SU-DHL-6 (cell line): ENCODE results near the gene LGALS16.
"Not testable (repeated sequence)": the region's sequence is repeated elsewhere in the genome, so short reads cannot be mapped to it uniquely, and the experiment has no call there.

Experiments used
- H2AFZ ChIP-seq: fragments of 200-600 bp; sonication (generic); 2 replicates; pipeline ENCODE4 v1.6.1; 2014; ENCODE audit warnings: low read depth, mild to moderate bottlenecking, moderate library complexity, mixed read lengths, antibody characterized with exemption, low read length; ENCODE audit not compliant: severe bottlenecking
- H3F3A ChIP-seq: fragments of 200-600 bp; shearing (Covaris generic); 2 replicates; pipeline ENCODE4 v1.6.0; 2016; ENCODE audit warnings: antibody characterized with exemption, mild to moderate bottlenecking; ENCODE audit not compliant: insufficient read depth
- H3K27ac ChIP-seq: fragments of 200-600 bp; sonication (generic); 2 replicates; pipeline ENCODE4 v1.5.1; 2016; ENCODE audit warnings: low read depth, mild to moderate bottlenecking, low read length, moderate library complexity, mixed read lengths
- H3K27me3 ChIP-seq: fragments of 200-600 bp; sonication (generic), shearing (Covaris generic); 2 replicates; pipeline ENCODE4 v1.6.0; 2014; ENCODE audit warnings: mild to moderate bottlenecking, low read length
- H3K36me3 ChIP-seq: fragments of 200-600 bp; sonication (generic); 2 replicates; pipeline ENCODE4 v1.6.1; 2014; ENCODE audit warnings: mild to moderate bottlenecking, low read length, mixed read lengths
- H3K4me2 ChIP-seq: fragments of 300-600, 200-600 bp; shearing (Covaris generic), sonication (generic); 2 replicates; pipeline ENCODE4 v1.6.0; 2014; ENCODE audit warnings: low read length, low read depth, mild to moderate bottlenecking; ENCODE audit not compliant: poor library complexity, severe bottlenecking
- H3K4me3 ChIP-seq: fragments of 200-600 bp; sonication (generic); 2 replicates; pipeline ENCODE4 v1.5.1; 2014; ENCODE audit warnings: antibody characterized with exemption, low read length, mild to moderate bottlenecking, mixed read lengths; ENCODE audit not compliant: insufficient read depth, poor library complexity, severe bottlenecking
- H3K79me2 ChIP-seq: fragments of 200-600 bp; sonication (generic); 2 replicates; pipeline ENCODE4 v1.6.1; 2014; ENCODE audit warnings: mild to moderate bottlenecking, low read length, moderate library complexity; ENCODE audit not compliant: insufficient read depth
- H3K9ac ChIP-seq: fragments of 200-600 bp; sonication (generic); 2 replicates; pipeline ENCODE4 v1.7.0; 2014; ENCODE audit warnings: mild to moderate bottlenecking, low read length
- H3K9me2 ChIP-seq: fragments of 200-600 bp; sonication (generic); replicated peaks from 2 replicates; pipeline ENCODE4 v1.6.1; 2014; ENCODE audit warnings: low read length; ENCODE audit not compliant: insufficient read depth
- H3K9me3 ChIP-seq: fragments of 200-600 bp; sonication (generic); 2 replicates; pipeline ENCODE4 v1.6.1; 2014; ENCODE audit warnings: low read length, mixed read lengths; ENCODE audit not compliant: insufficient read depth
- H4K20me1 ChIP-seq: fragments of 200-600 bp; sonication (generic); 2 replicates; pipeline ENCODE4 v1.6.1; 2014; ENCODE audit warnings: low read depth, mild to moderate bottlenecking, antibody characterized with exemption, low read length, moderate library complexity, mixed read lengths
- CTCF ChIP-seq: fragments of 200-600 bp; sonication (generic); IDR thresholded peaks from one replicate; pipeline ENCODE4 v1.5.1; 2017; ENCODE audit warnings: antibody characterized with exemption, mild to moderate bottlenecking, low read length, moderate library complexity; ENCODE audit not compliant: insufficient read depth, poor library complexity, severe bottlenecking
- EZH2phosphoT487 ChIP-seq: fragments of 200-600 bp; sonication (generic), shearing (Covaris generic); conservative IDR thresholded peaks from 2 replicates; pipeline ENCODE4 v1.6.1; 2018; ENCODE audit warnings: mild to moderate bottlenecking, antibody characterized with exemption, low read length, moderate library complexity, mixed read lengths

Gene LGALS16

GRCh38 chr19:39686739-39687138 lies 31.0 kb downstream of the LGALS16 start:
- no peak overlapping the region for H3K9ac ChIP-seq
- no peak overlapping the region for H2AFZ ChIP-seq
- no peaks in the 10 kb centered on the region for H3K9me2 ChIP-seq
- H3K79me2 ChIP-seq, result no peaks in the 10 kb centered on the region
- no peak overlapping the region for H3K4me2 ChIP-seq
- no peak overlapping the region for H3K4me3 ChIP-seq
- H3K9me3 ChIP-seq, result no peaks in the 10 kb centered on the region
- no peaks in the 10 kb centered on the region for H3F3A ChIP-seq
- H4K20me1 ChIP-seq, result no peaks in the 10 kb centered on the region
- TF ChIP-seq CTCF (no peak), EZH2phosphoT487 (no peak)
- no peaks in the 10 kb centered on the region for H3K36me3 ChIP-seq
- H3K27me3 ChIP-seq, result no peaks in the 10 kb centered on the region
- no peak overlapping the region for H3K27ac ChIP-seq

DNA sequence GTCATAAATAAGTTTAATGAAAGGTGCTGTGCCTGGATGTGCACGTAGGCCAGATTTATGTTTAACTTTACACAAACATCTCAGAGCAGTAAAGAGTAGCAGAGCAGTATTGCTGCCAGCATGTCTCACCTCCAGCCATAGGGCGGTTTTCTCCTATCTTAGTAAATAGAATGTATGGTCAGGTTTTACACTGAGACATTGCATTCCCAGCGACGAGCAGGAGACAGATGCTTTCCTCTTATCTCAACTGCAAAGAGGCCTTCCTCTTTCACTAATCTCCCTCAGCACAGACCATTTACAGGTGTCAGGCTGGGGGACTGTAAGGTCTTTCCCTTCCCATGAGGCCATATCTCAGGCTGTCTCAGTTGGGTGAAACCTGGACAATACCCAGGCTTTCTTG lies 32.9 kb downstream of the LGALS16 start:
- not testable (repeated sequence) for H3K4me2 ChIP-seq, H3K27me3 ChIP-seq, H3K36me3 ChIP-seq, H3K9me3 ChIP-seq, H3K9ac ChIP-seq, H3K4me3 ChIP-seq, H3K79me2 ChIP-seq, H3F3A ChIP-seq, H3K27ac ChIP-seq, H2AFZ ChIP-seq, H3K9me2 ChIP-seq, H4K20me1 ChIP-seq

DNA sequence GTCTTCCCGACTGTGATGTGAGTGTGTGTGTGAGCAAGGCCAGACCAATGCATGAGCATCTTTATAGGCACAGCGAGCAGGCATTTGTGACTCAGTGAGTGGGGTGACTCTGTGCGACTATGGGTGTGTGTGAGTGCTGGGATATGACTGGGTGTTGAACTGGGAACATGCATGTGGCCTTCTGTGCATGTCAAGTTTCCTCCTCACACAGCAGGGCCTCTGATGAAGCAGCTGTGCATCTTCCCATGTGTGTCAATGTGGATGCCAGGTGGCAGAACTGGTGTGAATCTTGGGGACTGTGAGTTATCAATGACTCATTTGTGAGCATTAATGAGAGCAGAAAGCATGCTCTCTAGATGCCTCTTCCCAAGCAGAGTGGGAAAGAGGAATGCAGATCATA lies 36.5 kb downstream of the LGALS16 start:
- H3K9me2 ChIP-seq, result no peaks in the 10 kb centered on the region
- no peaks in the 10 kb centered on the region for H3K79me2 ChIP-seq
- H3K9me3 ChIP-seq, result no peaks in the 10 kb centered on the region
- no peaks in the 10 kb centered on the region for H4K20me1 ChIP-seq
- no peak overlapping the region for H3K4me3 ChIP-seq
- H3K36me3 ChIP-seq, result no peaks in the 10 kb centered on the region
- no peak overlapping the region for H2AFZ ChIP-seq
- TF ChIP-seq CTCF (no peak), EZH2phosphoT487 (no peak)
- no peak overlapping the region for H3K4me2 ChIP-seq
- no peak overlapping the region for H3K9ac ChIP-seq
- H3K27ac ChIP-seq, result no peak overlapping the region
- H3F3A ChIP-seq, result no peaks in the 10 kb centered on the region
- no peaks in the 10 kb centered on the region for H3K27me3 ChIP-seq

DNA sequence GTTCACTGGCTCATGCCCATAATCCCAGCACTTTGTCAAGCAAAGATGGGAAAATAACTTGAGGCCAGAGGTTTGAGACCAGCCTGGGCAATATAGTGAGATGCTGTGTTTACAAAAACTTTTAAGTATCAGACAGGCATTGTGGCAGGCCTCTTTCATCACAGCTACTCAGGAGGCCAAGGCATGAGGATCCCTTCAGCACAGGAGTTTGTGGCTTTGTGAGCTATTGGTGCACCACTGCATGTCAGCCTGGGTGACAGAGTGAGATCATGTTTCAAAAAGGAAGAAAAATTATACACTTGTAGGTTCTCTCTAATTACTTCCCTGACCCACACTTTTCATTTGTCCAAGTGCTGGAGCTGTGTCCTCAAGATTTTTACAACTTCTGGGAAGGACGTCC lies 37.1 kb downstream of the LGALS16 start:
- Histone ChIP-seq H3K36me3 (no peaks in the 10 kb centered on the region), H3K9ac (no peak overlapping the region), H3K4me2 (no peak overlapping the region), H3K27me3 (no peaks in the 10 kb centered on the region), H4K20me1 (no peaks in the 10 kb centered on the region), H3K79me2 (no peaks in the 10 kb centered on the region), H3K4me3 (no peak overlapping the region), H3K27ac (no peak overlapping the region), H2AFZ (no peak overlapping the region), H3F3A (no peaks in the 10 kb centered on the region), H3K9me3 (no peaks in the 10 kb centered on the region), H3K9me2 (no peaks in the 10 kb centered on the region)
- TF ChIP-seq EZH2phosphoT487, result no peak
- TF ChIP-seq CTCF, result no peak
